H7 (cell line): ENCODE results near the gene NODAL. TPM values are rescaled to one million over a fixed set of nuclear protein-coding genes. Genes with fewer than 3 reads are reported as not detected.

Experiments used
- DNase-seq: peaks from one replicate; pipeline ENCODE4 v3.0.0; 2012
- H3K27me3 ChIP-seq: 2 replicates; pipeline ENCODE4 v1.6.0; 2011; ENCODE audit warnings: mild to moderate bottlenecking, low read length; ENCODE audit not compliant: control insufficient read depth, insufficient read depth
- H3K36me3 ChIP-seq: replicated peaks from 2 replicates; pipeline ENCODE4 v1.5.1; 2011; ENCODE audit warnings: low read length; ENCODE audit not compliant: control insufficient read depth, insufficient read depth
- H3K4me3 ChIP-seq: 2 replicates; pipeline ENCODE4 v1.5.1; 2011; ENCODE audit warnings: low read depth, mild to moderate bottlenecking, control low read depth, low read length, moderate library complexity; ENCODE audit not compliant: insufficient read depth
- total RNA-seq: library from RNA; depleted of rRNA; stranded (reverse); fragments of >200 nt; shearing (Covaris generic); gene quantifications from 2 replicates; pipeline ENCODE4 v1.2.3, GENCODE V29; 2014

NODAL gene
- total RNA-seq, 1 experiment from 2014 or later: 252 TPM

DNA sequence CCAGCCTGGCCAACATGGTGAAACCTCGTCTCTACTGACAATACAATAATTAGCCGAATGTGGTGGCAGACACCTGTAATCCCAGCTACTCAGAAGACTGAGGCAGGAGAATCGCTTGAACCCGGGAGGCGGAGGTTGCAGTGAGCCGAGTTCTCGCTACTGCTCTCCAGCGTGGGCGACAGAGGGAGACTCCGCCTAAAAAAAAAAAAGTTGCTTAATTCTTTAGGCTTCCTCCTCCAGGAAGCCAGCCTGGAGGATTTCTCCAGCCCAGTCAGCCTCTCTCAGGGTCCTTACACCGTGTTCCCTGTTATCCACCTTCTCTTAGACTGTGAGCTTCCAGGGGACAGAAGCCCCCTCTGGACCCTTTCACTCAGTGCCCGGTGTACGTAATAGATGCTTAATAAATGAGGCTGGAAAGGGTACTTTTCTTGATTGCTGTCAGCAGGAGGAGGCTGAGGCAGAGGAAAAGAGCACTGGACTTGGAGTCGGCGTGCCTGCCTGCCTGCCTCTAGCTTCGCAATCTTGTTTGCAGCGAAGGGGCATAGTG, 16.4 kb upstream of the NODAL start:
- Histone ChIP-seq H3K27me3 (peaks cover 16% of the 10 kb centered on the region; the same call in 1 of the 2 replicates), H3K36me3 (no peaks in the 10 kb centered on the region), H3K4me3 (peak overlapping the region; percentile 55)
- no peak for DNase-seq

- DNase-seq: peak; percentile 57
- Histone ChIP-seq H3K27me3 (peaks cover 16% of the 10 kb centered on the region; the same call in 1 of the 2 replicates), H3K4me3 (no peak overlapping the region), H3K36me3 (no peaks in the 10 kb centered on the region)
Measured at GRCh38 chr10:70456164-70456563, 14.7 kb upstream of the NODAL start.

DNA sequence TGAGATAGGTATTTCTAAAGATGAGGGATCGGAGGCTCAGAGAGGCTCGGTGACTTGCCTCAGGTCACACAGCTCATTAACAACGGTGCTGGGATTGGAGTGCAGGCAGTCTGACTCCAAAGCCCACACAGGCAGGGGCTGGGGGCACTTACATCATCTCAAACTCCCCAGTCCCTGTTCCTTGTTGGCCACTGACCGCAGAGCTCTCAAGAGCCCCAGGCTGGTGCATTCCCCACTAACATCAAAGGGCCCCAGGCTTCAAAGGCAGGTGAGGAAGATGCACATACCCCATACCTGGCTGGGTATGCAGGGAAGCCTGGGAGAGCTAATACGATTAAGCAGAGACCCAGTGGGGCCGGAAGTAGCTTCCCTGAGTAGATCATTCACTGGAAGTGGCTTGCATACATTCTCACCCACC, 13.7 kb upstream of the NODAL start:
- no peaks in the 10 kb centered on the region for H3K36me3 ChIP-seq
- no peak overlapping the region for H3K4me3 ChIP-seq
- DNase-seq: peak; percentile 91
- peaks cover 16% of the 10 kb centered on the region; the same call in 1 of the 2 replicates for H3K27me3 ChIP-seq

GRCh38 chr10:70448236-70448635, 6.8 kb upstream of the NODAL start:
- no peak for DNase-seq
- no peak overlapping the region for H3K4me3 ChIP-seq
- no peaks in the 10 kb centered on the region for H3K27me3 ChIP-seq
- no peaks in the 10 kb centered on the region for H3K36me3 ChIP-seq

- Histone ChIP-seq H3K27me3 (no peaks in the 10 kb centered on the region; the same call in 1 of the 2 replicates), H3K4me3 (no peak overlapping the region), H3K36me3 (no peaks in the 10 kb centered on the region)
- DNase-seq: no peak
Measured at GRCh38 chr10:70445718-70446657, 4.5 kb upstream of the NODAL start.

- no peaks in the 10 kb centered on the region for H3K36me3 ChIP-seq
- no peak for DNase-seq
- H3K27me3 ChIP-seq: no peaks in the 10 kb centered on the region; the same call in none of the 2 replicates
- no peak overlapping the region for H3K4me3 ChIP-seq
Measured at GRCh38 chr10:70444744-70445143, 3.3 kb upstream of the NODAL start.

DNA sequence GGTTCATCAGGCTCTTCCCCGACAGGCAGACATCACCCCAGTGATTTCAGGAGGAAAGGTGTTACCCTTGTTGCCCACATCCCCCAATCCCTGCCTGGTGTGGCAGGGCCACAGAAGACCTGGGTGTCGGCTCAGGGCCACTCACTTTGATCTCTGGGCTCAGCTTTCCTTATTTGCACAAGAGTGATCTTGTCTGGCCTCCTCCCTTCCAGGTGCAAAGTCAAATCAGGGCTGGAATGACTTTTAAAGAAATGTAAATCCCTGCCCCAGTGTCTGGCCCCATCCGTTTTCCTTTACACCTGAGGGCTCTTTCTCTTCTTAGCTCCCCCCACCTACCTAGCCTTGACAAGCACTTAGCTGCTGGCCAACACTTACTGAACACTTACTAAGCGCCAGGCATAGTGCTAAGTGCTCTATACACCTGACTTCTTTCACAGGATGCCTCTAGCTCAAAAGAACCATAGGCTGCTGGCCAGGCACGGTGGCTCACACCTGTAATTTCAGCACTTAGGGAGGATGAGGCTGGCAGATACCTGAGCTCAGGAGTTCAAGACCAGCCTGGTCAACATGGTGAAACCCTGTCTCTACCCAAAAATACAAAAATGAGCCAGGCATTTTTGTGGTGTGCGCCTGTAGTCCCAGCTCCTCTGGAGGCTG, 979 bp upstream of the NODAL start:
- H3K4me3 ChIP-seq: peak overlapping the region; percentile 79
- no peaks in the 10 kb centered on the region; the same call in none of the 2 replicates for H3K27me3 ChIP-seq
- peak; percentile 81 for DNase-seq
- no peaks in the 10 kb centered on the region for H3K36me3 ChIP-seq

DNA sequence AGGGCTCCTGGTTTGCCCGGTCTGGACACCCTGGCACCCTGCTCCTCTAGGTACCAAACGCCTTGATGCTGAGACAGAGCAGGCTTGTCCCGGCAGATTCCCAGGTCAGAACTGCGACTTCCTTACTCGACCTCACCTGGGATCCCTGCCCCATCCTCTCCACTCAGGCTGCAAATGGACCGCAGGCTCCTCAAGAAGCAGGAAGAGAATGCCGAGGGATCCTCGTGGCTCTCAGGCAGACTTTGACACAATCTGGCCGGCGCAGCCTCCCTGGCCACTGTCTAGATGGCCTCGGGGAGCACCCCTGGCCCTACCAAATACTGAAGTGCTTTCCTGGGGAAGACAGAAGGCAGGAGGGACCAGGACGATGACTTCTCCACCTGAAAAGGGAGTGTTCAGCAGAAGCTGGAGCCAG, 421 bp upstream of the NODAL start:
- H3K4me3 ChIP-seq: peak overlapping the region; percentile 79
- no peaks in the 10 kb centered on the region; the same call in none of the 2 replicates for H3K27me3 ChIP-seq
- DNase-seq: peak; percentile 73
- no peaks in the 10 kb centered on the region for H3K36me3 ChIP-seq

DNA sequence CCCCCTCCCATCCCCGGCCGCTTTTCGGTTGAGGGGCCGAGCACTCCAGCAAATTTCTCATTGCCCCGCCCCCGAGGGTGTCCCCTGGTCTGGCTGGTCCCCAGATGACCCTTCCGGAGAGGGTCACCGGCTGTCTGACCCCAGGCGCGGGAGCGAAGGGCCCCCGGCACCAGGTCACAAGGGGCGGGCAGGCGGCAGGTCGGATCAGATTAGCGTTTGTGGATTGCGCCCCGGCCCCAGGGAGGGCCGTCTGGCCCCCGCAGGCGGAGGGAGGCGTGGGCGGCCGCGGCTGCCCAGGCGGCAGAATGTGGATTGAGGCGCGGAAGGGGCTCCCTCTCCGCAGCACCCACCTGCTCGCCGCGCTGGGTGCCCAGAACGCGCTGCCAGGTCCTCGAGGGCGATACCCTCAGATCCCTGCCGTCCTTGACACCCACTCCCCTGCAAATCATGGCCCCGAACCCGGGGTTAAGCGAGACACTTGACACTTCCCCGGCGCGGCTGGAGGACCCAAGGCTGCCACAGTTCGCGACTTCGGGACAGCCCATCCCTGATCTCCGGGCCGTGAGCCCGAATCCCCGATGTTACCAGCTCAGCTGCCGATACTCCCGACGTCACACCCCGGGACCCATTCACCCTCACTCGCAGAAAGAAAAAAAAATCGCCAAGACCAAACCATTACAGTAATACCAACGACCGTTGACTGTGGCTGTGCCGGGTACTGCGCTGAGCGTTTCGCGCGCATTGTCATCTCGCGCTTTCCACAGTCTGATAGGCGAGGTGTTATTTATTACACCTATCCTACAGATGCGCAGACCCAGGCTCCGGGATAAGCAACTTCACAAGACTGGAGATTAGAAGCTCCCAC, 953 bp downstream of the NODAL start:
- H3K27me3 ChIP-seq: no peaks in the 10 kb centered on the region; the same call in none of the 2 replicates
- H3K4me3 ChIP-seq: peak overlapping the region; percentile 79
- DNase-seq: peak; percentile 78
- H3K36me3 ChIP-seq: peaks cover 6% of the 10 kb centered on the region

- peak; percentile 81 for DNase-seq
- Histone ChIP-seq H3K4me3 (no peak overlapping the region), H3K27me3 (no peaks in the 10 kb centered on the region; the same call in none of the 2 replicates), H3K36me3 (peaks cover 17% of the 10 kb centered on the region)
Measured at GRCh38 chr10:70437721-70438120, 3.8 kb downstream of the NODAL start.

GRCh38 chr10:70435241-70436085, 6.0 kb downstream of the NODAL start:
- DNase-seq: peak; percentile 28
- Histone ChIP-seq H3K4me3 (no peak overlapping the region), H3K36me3 (peaks cover 23% of the 10 kb centered on the region)

GRCh38 chr10:70433581-70434280, 7.8 kb downstream of the NODAL start:
- DNase-seq: no peak
- Histone ChIP-seq H3K36me3 (peaks cover 27% of the 10 kb centered on the region), H3K4me3 (no peak overlapping the region), H3K27me3 (no peaks in the 10 kb centered on the region)

More at GRCh38 chr10:70435241-70436085, 6.0 kb downstream of the NODAL start:
- H3K27me3 ChIP-seq: no peaks in the 10 kb centered on the region; the same call in 1 of the 2 replicates
